AG09309 (cell line): Measurements from ENCODE around the gene TMA7B.

Experiments used
- DNase-seq: peaks from one replicate; pipeline ENCODE4 v3.0.0-alpha.2; 2010; ENCODE audit warnings: low read depth
- H3K4me3 ChIP-seq: 2 replicates; pipeline ENCODE4 v1.5.1; 2011; ENCODE audit warnings: mild to moderate bottlenecking, low read depth, low read length, moderate library complexity; ENCODE audit not compliant: control insufficient read depth
- CTCF ChIP-seq: IDR thresholded peaks from 2 replicates; pipeline ENCODE4 v1.5.1; 2011; ENCODE audit warnings: mild to moderate bottlenecking, low read depth, low read length, inconsistent platforms; ENCODE audit not compliant: insufficient read depth, control insufficient read depth; ENCODE audit errors: missing control alignments

TMA7B gene

GRCh38 chr22:39999144-39999757 is 39.1 kb downstream of the TMA7B start:
- H3K4me3 ChIP-seq = no peak overlapping the region
- no peak for TF ChIP-seq CTCF

DNA sequence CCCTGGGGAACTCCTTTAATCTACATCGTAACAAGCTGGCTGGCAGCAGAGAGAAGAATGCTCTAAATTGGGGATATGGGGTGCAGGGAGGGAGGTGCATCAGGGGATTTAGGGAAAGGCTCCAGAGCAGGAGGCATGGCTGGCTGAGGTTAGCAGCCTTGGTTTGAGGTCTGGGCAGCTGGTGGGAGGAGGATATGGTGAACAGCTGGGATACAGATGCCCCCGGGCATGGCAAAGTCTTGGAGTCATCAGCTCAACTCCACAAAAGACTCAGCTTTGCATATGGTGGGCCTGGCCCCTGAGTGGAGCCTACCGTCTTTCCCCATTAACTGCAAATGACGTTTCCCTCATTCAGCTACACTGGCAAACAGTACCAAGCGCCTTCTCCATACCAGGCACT is 40.0 kb downstream of the TMA7B start:
- TF ChIP-seq CTCF = no peak
- DNase-seq = no peak
- H3K4me3 ChIP-seq = no peak overlapping the region

More at GRCh38 chr22:39999144-39999757, 39.1 kb downstream of the TMA7B start:
- DNase-seq = no peak

- DNase-seq = no peak
- no peak overlapping the region for H3K4me3 ChIP-seq
- TF ChIP-seq CTCF = no peak
These were observed 40.9 kb downstream of the TMA7B start for GRCh38 chr22:40001106-40001505.

DNA sequence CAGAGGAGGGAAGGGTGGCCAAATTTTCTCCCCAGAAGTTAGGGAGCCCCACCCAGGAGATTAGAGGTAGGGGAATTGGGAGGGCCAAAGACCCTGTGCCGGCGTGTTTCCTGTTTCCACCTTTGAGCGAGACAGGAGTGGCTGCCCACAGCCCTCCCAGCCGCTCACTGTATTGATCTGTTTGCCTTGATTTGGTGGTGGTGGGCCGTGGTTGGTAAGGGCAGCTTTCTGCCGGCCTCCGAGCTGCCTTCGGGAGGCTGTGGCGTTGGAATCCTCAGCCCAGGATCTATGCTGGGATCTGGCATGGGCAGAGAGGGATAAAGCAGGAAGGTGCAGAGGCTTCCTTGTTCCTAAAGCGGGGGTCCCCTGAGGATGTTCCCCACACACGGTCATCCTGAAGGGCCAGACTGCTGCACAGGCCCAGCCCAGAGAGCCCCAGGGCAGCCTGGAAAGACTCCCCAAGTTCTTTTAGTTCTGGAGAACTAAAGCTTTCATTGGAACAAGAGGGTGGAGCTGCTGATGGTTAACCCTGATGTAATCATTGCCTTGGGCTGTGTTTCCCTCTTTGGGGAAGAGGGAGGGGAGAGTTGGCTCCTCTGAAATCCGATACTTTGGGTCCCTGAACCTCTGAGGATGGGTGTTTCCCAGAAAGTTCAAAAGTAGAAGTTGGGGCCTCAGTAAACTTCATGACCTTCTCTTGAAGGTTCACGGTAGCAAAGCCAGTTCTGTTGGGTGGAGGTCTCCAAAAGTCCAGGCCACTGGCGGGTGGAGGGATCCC is 41.8 kb downstream of the TMA7B start:
- TF ChIP-seq CTCF = no peak
- no peak for DNase-seq
- H3K4me3 ChIP-seq = no peak overlapping the region

- no peak for DNase-seq
- TF ChIP-seq CTCF = no peak
These were observed 42.9 kb downstream of the TMA7B start for GRCh38 chr22:40002935-40003715.

GRCh38 chr22:40004836-40005235 is 44.6 kb downstream of the TMA7B start:
- no peak overlapping the region for H3K4me3 ChIP-seq
- TF ChIP-seq CTCF = no peak
- no peak for DNase-seq

More at GRCh38 chr22:40002935-40003715, 42.9 kb downstream of the TMA7B start:
- no peak overlapping the region for H3K4me3 ChIP-seq
